Right lobe of liver (tissue), 6 donors: ENCODE results near the gene ABCA8. TPM values are rescaled to one million over a fixed set of nuclear protein-coding genes. Genes with fewer than 3 reads are reported as not detected.

Experiments
- ATAC-seq, 4 donors: fragments of 200-7000 bp; cut with Tn5 transposase; one replicate each; pipeline ENCODE4 v1.9.1; 2020; ENCODE audit warnings: mild to moderate bottlenecking in 4 of 4, moderate library complexity in 4 of 4
- DNase-seq, 3 donors: peaks; one replicate each; pipeline ENCODE4 v3.0.0-alpha.2; 2020
- H3K27ac ChIP-seq, 3 donors: fragments of 200-600 bp; one replicate each; pipeline ENCODE4 v1.8.0; 2022
- H3K27me3 ChIP-seq, 2 donors: fragments of 200-600 bp; one replicate each; pipeline ENCODE4 v1.8.0; 2022
- H3K36me3 ChIP-seq, 4 donors: fragments of 200-600 bp; sonication (generic) in 1 of 4; one replicate each; pipeline versions ENCODE4 v1.5.1 to v1.8.0; 2017 to 2022; ENCODE audit warnings: control low read depth in 1 of 4
- H3K4me1 ChIP-seq, 4 donors: fragments of 200-600 bp; sonication (generic) in 1 of 4; one replicate each; pipeline versions ENCODE4 v1.5.1 to v1.8.0; 2017 to 2022; ENCODE audit warnings: control low read depth in 1 of 4
- H3K4me3 ChIP-seq, 3 donors: fragments of 200-600 bp; one replicate each; pipeline ENCODE4 v1.8.0; 2022
- H3K9me3 ChIP-seq, 4 donors: fragments of 200-600 bp; sonication (generic) in 1 of 4; one replicate each; pipeline versions ENCODE4 v1.5.1 to v1.8.0; 2017 to 2022; ENCODE audit warnings: control low read depth in 1 of 4
- CTCF ChIP-seq, 4 donors: fragments of 200-600 bp in 3 of 4; fragments of 450-650 bp in 1 of 4; IDR thresholded peaks; one replicate each; pipeline versions ENCODE4 v1.5.1 to v1.8.0; 2016 to 2022; ENCODE audit warnings: antibody characterized with exemption in 4 of 4, mild to moderate bottlenecking in 2 of 4
- POLR2A ChIP-seq: fragments of 450-650 bp; IDR thresholded peaks from one replicate; pipeline ENCODE4 v1.6.1; 2017; ENCODE audit warnings: antibody characterized with exemption, mild to moderate bottlenecking
- WGBS: methylation state at CpG from one replicate; pipeline ENCODE4 v1.1.6; 2018; ENCODE audit warnings: low coverage, low lambda C conversion rate; ENCODE audit not compliant: insufficient coverage; ENCODE audit errors: missing lambda C conversion rate; 5-methylcytosine and 5-hydroxymethylcytosine counted together
- intact Hi-C, 2 donors: fragments of 100-400 bp; cut with DNase I; formaldehyde crosslinking; loops; one replicate each; pipeline versions ENCODE4 v1.11.2 to v1.14.1; 2022
- total RNA-seq, 6 experiments: library from RNA; depleted of rRNA in 2 of 6; stranded (reverse); fragments of >200 nt in 2 of 6; fragmentation: NEBNext Ultra II Directional in 3 of 6; extraction: Animal tissue kit (Norgen Biotek cat#: 25700) in 3 of 6; gene quantifications; one replicate each; pipeline versions ENCODE4 v1.1.0 to v1.2.4, GENCODE V29; 2016 to 2023
- donor health status: DM: no; HTN: yes; CAD: no.
- donor health status: DM: no; HTN: no; CAD: no.
- donor health status: DM: no; HTN: no; CAD: no.
- donor health status: DM: no; HTN: yes; CAD: no.
- donor health status: DM: no; HTN: yes; CAD: no.

Gene ABCA8
- total RNA-seq, 6 experiments from 2014 or later, result 21.8 to 44.0 (median 29.9) TPM

- no peak for ATAC-seq
- Histone ChIP-seq H3K4me1 (peaks cover 0 to 8% (median 0%) of the 10 kb centered on the region in 4 donors), H3K27me3 (no peaks in the 10 kb centered on the region), H3K4me3 (no peak overlapping the region), H3K9me3 (no peaks in the 10 kb centered on the region), H3K36me3 (peaks cover 0 to 7% (median 0%) of the 10 kb centered on the region in 4 donors), H3K27ac (no peak overlapping the region)
- no peak for TF ChIP-seq POLR2A
- no peak for TF ChIP-seq CTCF (IDR thresholded peaks at IDR 0.05)
- no peak for DNase-seq
- intact Hi-C loops, result no loop called here
- WGBS, result 82% methylated on average over 8 of the region's 8 CpGs
Observed at GRCh38 chr17:68903286-68903685, 51.9 kb downstream of the ABCA8 start.

GRCh38 chr17:68897557-68897956, 57.6 kb downstream of the ABCA8 start:
- DNase-seq, result no peak
- Histone ChIP-seq H3K36me3 (peaks cover 0 to 2% (median 0%) of the 10 kb centered on the region in 4 donors), H3K9me3 (no peaks in the 10 kb centered on the region), H3K4me1 (peaks cover 0 to 4% (median 0%) of the 10 kb centered on the region in 4 donors), H3K27ac (no peak overlapping the region), H3K4me3 (no peak overlapping the region), H3K27me3 (no peaks in the 10 kb centered on the region)
- intact Hi-C loops, result no loop called here
- ATAC-seq, result no peak
- TF ChIP-seq CTCF (IDR thresholded peaks at IDR 0.05) (no peak), POLR2A (no peak)

GRCh38 chr17:68892658-68893057, 62.5 kb downstream of the ABCA8 start:
- 70% methylated on average over 4 of the region's 5 CpGs for WGBS
- H3K27ac ChIP-seq, result peak overlapping the region in 1 of 3 donors; percentile 10
- intact Hi-C loops, result no loop called here
- H3K4me1 ChIP-seq, result peaks cover 0 to 7% (median 2%) of the 10 kb centered on the region in 4 donors
- ATAC-seq (peak in 1 of 4 donors; percentile 14), DNase-seq (no peak)
- H3K9me3 ChIP-seq, result no peaks in the 10 kb centered on the region
- no peaks in the 10 kb centered on the region for H3K27me3 ChIP-seq
- no peak overlapping the region for H3K4me3 ChIP-seq
- peaks cover 0 to 4% (median 2%) of the 10 kb centered on the region in 4 donors for H3K36me3 ChIP-seq
- no peak for TF ChIP-seq POLR2A
- TF ChIP-seq CTCF (IDR thresholded peaks at IDR 0.05), result no peak

GRCh38 chr17:68892193-68892592, 63.0 kb downstream of the ABCA8 start:
- no peak overlapping the region for H3K4me3 ChIP-seq
- H3K36me3 ChIP-seq, result peaks cover 0 to 4% (median 2%) of the 10 kb centered on the region in 4 donors
- H3K9me3 ChIP-seq, result no peaks in the 10 kb centered on the region
- ATAC-seq, result peak in 3 of 4 donors; percentile 30 to 87 (median 53)
- intact Hi-C loops, result no loop called here
- peaks cover 0 to 7% (median 2%) of the 10 kb centered on the region in 4 donors for H3K4me1 ChIP-seq
- 40% methylated on average over 1 of the region's 1 CpG for WGBS
- DNase-seq, result no peak
- no peaks in the 10 kb centered on the region for H3K27me3 ChIP-seq
- peak overlapping the region in 1 of 3 donors; percentile 10 for H3K27ac ChIP-seq
- TF ChIP-seq CTCF (IDR thresholded peaks at IDR 0.05) (no peak), POLR2A (no peak)

GRCh38 chr17:68886401-68886800, 68.8 kb downstream of the ABCA8 start:
- Histone ChIP-seq H3K4me3 (no peak overlapping the region), H3K36me3 (peaks cover 0 to 16% (median 11%) of the 10 kb centered on the region in 4 donors), H3K27me3 (no peaks in the 10 kb centered on the region), H3K27ac (no peak overlapping the region), H3K4me1 (peaks cover 0 to 7% (median 0%) of the 10 kb centered on the region in 4 donors), H3K9me3 (no peaks in the 10 kb centered on the region)
- no peak for DNase-seq
- intact Hi-C loops, result no loop called here
- ATAC-seq, result no peak
- 77% methylated on average over 3 of the region's 3 CpGs for WGBS
- no peak for TF ChIP-seq POLR2A
- TF ChIP-seq CTCF (IDR thresholded peaks at IDR 0.05), result no peak
